Stimulated activated naive CD4-positive, alpha-beta T cell treated with Interleukin-2 at 50 U/mL for 16 hours (primary cell): ENCODE data around the gene ZNF428.
"Not testable (repeated sequence)": the region's sequence is repeated elsewhere in the genome, so short reads cannot be mapped to it uniquely, and the experiment has no call there.

Experiments
- DNase-seq: peaks from one replicate; lab custom pipeline; 2025; lab: John Stamatoyannopoulos, UW

Gene ZNF428

GRCh38 chr19:43619262-43620060 lies at the start of gene ZNF428:
Gene ZNF428 (minus strand): TSS chr19:43619629. CDS start chr19:43614304, 5,325 bp downstream.
- peak; percentile 87 for DNase-seq

GRCh38 chr19:43668406-43669109 lies 49.1 kb upstream of the ZNF428 start:
- DNase-seq: peak; percentile 94

GRCh38 chr19:43667876-43668405 lies 48.5 kb upstream of the ZNF428 start:
- DNase-seq: no peak

GRCh38 chr19:43667126-43667875 lies 47.9 kb upstream of the ZNF428 start:
- no peak for DNase-seq

- DNase-seq: no peak
Observed at GRCh38 chr19:43664018-43664417, 44.6 kb upstream of the ZNF428 start.

GRCh38 chr19:43662487-43662886 lies 43.1 kb upstream of the ZNF428 start:
- DNase-seq: no peak

- no peak for DNase-seq
Observed at GRCh38 chr19:43660971-43661360, 41.5 kb upstream of the ZNF428 start.

- DNase-seq: no peak
Observed at GRCh38 chr19:43660301-43660970, 41.0 kb upstream of the ZNF428 start.

- DNase-seq: no peak
Observed at GRCh38 chr19:43658494-43658893, 39.1 kb upstream of the ZNF428 start.

GRCh38 chr19:43658001-43658400 lies 38.6 kb upstream of the ZNF428 start:
- DNase-seq: no peak

- DNase-seq: no peak
Observed at GRCh38 chr19:43656436-43656835, 37.0 kb upstream of the ZNF428 start.

GRCh38 chr19:43652546-43652874 lies 33.1 kb upstream of the ZNF428 start:
- DNase-seq: no peak

GRCh38 chr19:43651758-43652545 lies 32.5 kb upstream of the ZNF428 start:
- DNase-seq: peak; percentile 14

- DNase-seq: not testable (repeated sequence)
Observed at GRCh38 chr19:43650276-43650675, 30.8 kb upstream of the ZNF428 start.

GRCh38 chr19:43649514-43649913 lies 30.1 kb upstream of the ZNF428 start:
- no peak for DNase-seq

GRCh38 chr19:43648633-43649032 lies 29.2 kb upstream of the ZNF428 start:
- DNase-seq: no peak

GRCh38 chr19:43644181-43644580 lies 24.8 kb upstream of the ZNF428 start:
- DNase-seq: no peak

- DNase-seq: no peak
Observed at GRCh38 chr19:43643326-43643725, 23.9 kb upstream of the ZNF428 start.

- DNase-seq: no peak
Observed at GRCh38 chr19:43642531-43642930, 23.1 kb upstream of the ZNF428 start.

- no peak for DNase-seq
Observed at GRCh38 chr19:43641333-43641732, 21.9 kb upstream of the ZNF428 start.

GRCh38 chr19:43640424-43640757 lies 21.0 kb upstream of the ZNF428 start:
- no peak for DNase-seq
